ENCODE results near the gene SLC30A1. TPM values are rescaled to one million over a fixed set of nuclear protein-coding genes. Genes with fewer than 3 reads are reported as not detected.

SLC30A1 gene
- total RNA-seq, 1 donor from 2014 or later = 6.9 TPM

GRCh38 chr1:211537253-211537652, 41.7 kb downstream of the SLC30A1 start:
- DNase-seq (ENCODE audit: low read depth) = no peak
- TF ChIP-seq CTCF (conservative IDR thresholded peaks at IDR 0.05; ENCODE audit: low read depth, low read length) = no peak
- H3K4me3 ChIP-seq (ENCODE audit: low read depth, low read length) = no peak overlapping the region

GRCh38 chr1:211536606-211537005, 42.4 kb downstream of the SLC30A1 start:
- no peak for DNase-seq (ENCODE audit: low read depth)
- TF ChIP-seq CTCF (conservative IDR thresholded peaks at IDR 0.05; ENCODE audit: low read depth, low read length) = no peak

DNA sequence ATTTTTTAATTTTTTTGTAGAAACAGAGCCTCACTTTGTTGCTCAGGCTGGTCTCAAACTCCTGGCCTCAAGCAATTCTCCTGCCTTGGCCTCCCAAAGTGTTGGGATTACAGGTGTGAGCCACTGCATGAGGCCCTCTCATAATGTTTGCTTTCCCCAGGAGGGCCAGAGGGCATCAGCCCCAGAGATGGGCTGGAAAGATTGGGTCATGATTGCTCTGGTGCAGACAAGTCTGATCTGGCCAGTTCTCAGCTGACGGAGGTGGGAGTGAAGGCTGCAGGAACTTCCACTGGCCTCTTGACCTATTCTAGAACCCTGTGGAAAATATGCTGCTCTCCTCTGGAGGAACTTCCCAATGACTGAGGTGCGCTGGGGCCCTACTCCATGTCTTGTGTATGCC, 43.6 kb downstream of the SLC30A1 start:
- H3K4me3 ChIP-seq (ENCODE audit: low read depth, low read length) = no peak overlapping the region
- TF ChIP-seq CTCF (conservative IDR thresholded peaks at IDR 0.05; ENCODE audit: low read depth, low read length) = no peak
- DNase-seq (ENCODE audit: low read depth) = no peak

More at GRCh38 chr1:211536606-211537005, 42.4 kb downstream of the SLC30A1 start:
- no peak overlapping the region for H3K4me3 ChIP-seq (ENCODE audit: low read depth, low read length)

DNA sequence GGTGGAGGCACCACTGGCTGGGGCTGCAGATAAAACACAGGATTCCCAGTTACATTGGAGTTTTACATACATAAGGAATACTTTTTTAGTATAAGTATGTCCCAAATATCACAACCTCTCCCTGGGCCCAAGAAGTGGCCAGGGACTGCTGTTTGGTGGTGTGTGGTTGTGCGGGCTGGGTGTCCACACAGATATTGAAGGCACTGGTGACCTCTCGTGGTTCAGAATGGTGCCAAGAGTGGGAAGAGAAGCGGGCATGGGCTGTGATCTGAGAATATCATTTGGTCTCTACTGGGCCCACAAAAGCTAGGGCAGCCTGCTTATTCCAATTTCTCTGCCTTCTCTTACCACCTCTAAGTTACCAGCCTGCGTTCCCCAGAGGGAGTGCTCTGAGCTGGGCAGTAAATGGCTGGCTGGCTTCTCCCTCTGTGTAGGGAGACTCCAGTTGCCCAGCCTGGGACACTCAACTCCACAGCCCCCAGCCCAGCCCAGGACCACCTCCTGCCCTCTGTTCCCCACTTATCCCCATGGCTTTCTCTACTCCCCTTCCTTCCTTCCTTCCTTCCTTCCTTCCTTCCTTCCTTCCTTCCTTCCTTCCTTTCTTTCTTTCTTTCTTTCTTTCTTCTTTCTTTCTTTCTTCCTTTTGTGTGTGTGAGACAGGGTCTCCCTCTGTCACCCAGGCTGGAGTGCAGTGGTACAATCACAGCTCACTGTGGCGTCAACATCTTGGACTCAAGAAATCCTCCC, 44.2 kb downstream of the SLC30A1 start:
- H3K4me3 ChIP-seq (ENCODE audit: low read depth, low read length) = no peak overlapping the region
- TF ChIP-seq CTCF (conservative IDR thresholded peaks at IDR 0.05; ENCODE audit: low read depth, low read length) = no peak
- DNase-seq (ENCODE audit: low read depth) = no peak

DNA sequence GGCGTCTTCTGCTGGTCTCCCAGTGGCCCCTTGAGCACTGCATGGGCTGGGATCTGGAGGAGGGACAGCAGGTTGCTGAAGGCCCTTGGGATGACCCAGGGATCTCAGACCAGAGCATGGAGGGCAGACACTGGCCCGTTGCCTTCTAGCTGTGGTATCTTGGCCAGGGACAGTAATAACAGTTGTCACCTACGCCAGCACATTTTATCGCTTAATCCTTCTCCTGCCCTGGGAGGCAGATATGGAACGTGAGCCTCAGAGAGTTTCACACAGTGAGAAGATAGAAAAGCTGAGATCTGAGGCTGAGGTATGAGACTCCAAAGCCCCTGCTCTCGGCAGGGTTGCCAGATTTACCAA, 46.9 kb downstream of the SLC30A1 start:
- no peak for TF ChIP-seq CTCF (conservative IDR thresholded peaks at IDR 0.05; ENCODE audit: low read depth, low read length)
- DNase-seq (ENCODE audit: low read depth) = no peak

GRCh38 chr1:211531194-211532087, 47.5 kb downstream of the SLC30A1 start:
- no peak overlapping the region for H3K4me3 ChIP-seq (ENCODE audit: low read depth, low read length)
- TF ChIP-seq CTCF (conservative IDR thresholded peaks at IDR 0.05; ENCODE audit: low read depth, low read length) = no peak
- no peak for DNase-seq (ENCODE audit: low read depth)

More for the DNA sequence above, 46.9 kb downstream of the SLC30A1 start:
- no peak overlapping the region for H3K4me3 ChIP-seq (ENCODE audit: low read depth, low read length)
